Activated B cell treated with CpG ODN at 0.5 μM for 24 hours (primary cell): ENCODE data around the gene SEC14L5. TPM values are rescaled to one million over a fixed set of nuclear protein-coding genes. Genes with fewer than 3 reads are reported as not detected.

Source experiments
- ATAC-seq: fragments of 200-7000 bp; cut with Tn5 transposase; one replicate; pipeline ENCODE4 v1.10.0; 2021; ENCODE audit warnings: low read depth, mild to moderate bottlenecking, moderate library complexity
- CTCF ChIA-PET: fragments of 350-600 bp; sonication (Branson Sonifier 250); formaldehyde crosslinking; loops from one replicate; lab custom pipeline; 2021; ENCODE audit warnings: antibody characterized with exemption; lab: Charles Lee
- POLR2A ChIA-PET: fragments of 350-600 bp; sonication (Branson Sonifier 250); formaldehyde crosslinking; loops from one replicate; lab custom pipeline; 2021; ENCODE audit warnings: antibody characterized with exemption; lab: Charles Lee
- DNase-seq: peaks from one replicate; pipeline ENCODE4 v3.0.0; 2022
- H3K27ac Mint-ChIP-seq: one replicate; pipeline ENCODE4 v1.8.0; 2020; ENCODE audit warnings: mixed read lengths
- H3K27me3 Mint-ChIP-seq: one replicate; pipeline ENCODE4 v1.8.0; 2021; ENCODE audit warnings: mixed read lengths
- H3K36me3 Mint-ChIP-seq: one replicate; pipeline ENCODE4 v1.8.0; 2021; ENCODE audit warnings: low read depth, mixed read lengths
- H3K4me1 Mint-ChIP-seq: one replicate; pipeline ENCODE4 v1.8.0; 2021; ENCODE audit warnings: mixed read lengths
- H3K4me3 Mint-ChIP-seq: one replicate; pipeline ENCODE4 v1.8.0; 2020; ENCODE audit warnings: mild to moderate bottlenecking, mixed read lengths
- H3K9me3 Mint-ChIP-seq: one replicate; pipeline ENCODE4 v1.8.0; 2020; ENCODE audit warnings: mixed read lengths
- CTCF ChIP-seq: fragments of 200-600 bp; IDR thresholded peaks from one replicate; pipeline ENCODE4 v1.8.0; 2022; ENCODE audit warnings: antibody characterized with exemption, mild to moderate bottlenecking
- intact Hi-C: fragments of 100-400 bp; cut with micrococcal nuclease; formaldehyde crosslinking; loops from one replicate; pipeline ENCODE4 v1.15.1; 2024
- total RNA-seq: library from RNA; stranded (reverse); gene quantifications from 2 replicates; pipeline ENCODE4 v1.2.3, GENCODE V29; 2022

Gene SEC14L5
- total RNA-seq, 1 donor from 2014 or later, result not detected

- peaks cover 5% of the 10 kb centered on the region for H3K9me3 Mint-ChIP-seq
- ChIA-PET POLR2A (no interaction called here), CTCF (no interaction called here)
- peaks cover 2% of the 10 kb centered on the region for H3K36me3 Mint-ChIP-seq
- intact Hi-C loops, result no loop called here
- no peak for TF ChIP-seq CTCF
- no peak overlapping the region for H3K4me3 Mint-ChIP-seq
- DNase-seq (no peak), ATAC-seq (no peak)
- no peak overlapping the region for H3K27ac Mint-ChIP-seq
- H3K4me1 Mint-ChIP-seq, result peaks cover 2% of the 10 kb centered on the region
- H3K27me3 Mint-ChIP-seq, result peaks cover 21% of the 10 kb centered on the region
These were observed 26.7 kb upstream of the SEC14L5 start for GRCh38 chr16:4931381-4931780.

- POLR2A ChIA-PET, result no interaction called here
- no peaks in the 10 kb centered on the region for H3K36me3 Mint-ChIP-seq
- CTCF ChIA-PET, result no interaction called here
- no peak for ATAC-seq
- peaks cover 33% of the 10 kb centered on the region for H3K27me3 Mint-ChIP-seq
- H3K9me3 Mint-ChIP-seq, result no peaks in the 10 kb centered on the region
- H3K4me1 Mint-ChIP-seq, result peaks cover 10% of the 10 kb centered on the region
- H3K4me3 Mint-ChIP-seq, result no peak overlapping the region
- no peak overlapping the region for H3K27ac Mint-ChIP-seq
- intact Hi-C loops, result no loop called here
- DNase-seq, result no peak
- TF ChIP-seq CTCF, result no peak
These were observed 24.7 kb upstream of the SEC14L5 start for GRCh38 chr16:4933433-4933832.

- Mint-ChIP-seq H3K27me3 (peaks cover 36% of the 10 kb centered on the region), H3K4me3 (no peak overlapping the region), H3K9me3 (no peaks in the 10 kb centered on the region), H3K4me1 (peaks cover 10% of the 10 kb centered on the region), H3K27ac (no peak overlapping the region), H3K36me3 (no peaks in the 10 kb centered on the region)
- POLR2A ChIA-PET, result no interaction called here
- intact Hi-C loops, result no loop called here
- DNase-seq (no peak), ATAC-seq (no peak)
- CTCF ChIA-PET, result no interaction called here
- no peak for TF ChIP-seq CTCF
These were observed 24.2 kb upstream of the SEC14L5 start for GRCh38 chr16:4933871-4934395.

GRCh38 chr16:4934591-4934990 is 23.5 kb upstream of the SEC14L5 start:
- Mint-ChIP-seq H3K36me3 (no peaks in the 10 kb centered on the region), H3K9me3 (no peaks in the 10 kb centered on the region), H3K27ac (no peak overlapping the region), H3K27me3 (peaks cover 33% of the 10 kb centered on the region), H3K4me3 (no peak overlapping the region), H3K4me1 (peaks cover 10% of the 10 kb centered on the region)
- TF ChIP-seq CTCF, result no peak
- intact Hi-C loops, result no loop called here
- DNase-seq, result no peak
- ChIA-PET POLR2A (no interaction called here), CTCF (no interaction called here)
- no peak for ATAC-seq

DNA sequence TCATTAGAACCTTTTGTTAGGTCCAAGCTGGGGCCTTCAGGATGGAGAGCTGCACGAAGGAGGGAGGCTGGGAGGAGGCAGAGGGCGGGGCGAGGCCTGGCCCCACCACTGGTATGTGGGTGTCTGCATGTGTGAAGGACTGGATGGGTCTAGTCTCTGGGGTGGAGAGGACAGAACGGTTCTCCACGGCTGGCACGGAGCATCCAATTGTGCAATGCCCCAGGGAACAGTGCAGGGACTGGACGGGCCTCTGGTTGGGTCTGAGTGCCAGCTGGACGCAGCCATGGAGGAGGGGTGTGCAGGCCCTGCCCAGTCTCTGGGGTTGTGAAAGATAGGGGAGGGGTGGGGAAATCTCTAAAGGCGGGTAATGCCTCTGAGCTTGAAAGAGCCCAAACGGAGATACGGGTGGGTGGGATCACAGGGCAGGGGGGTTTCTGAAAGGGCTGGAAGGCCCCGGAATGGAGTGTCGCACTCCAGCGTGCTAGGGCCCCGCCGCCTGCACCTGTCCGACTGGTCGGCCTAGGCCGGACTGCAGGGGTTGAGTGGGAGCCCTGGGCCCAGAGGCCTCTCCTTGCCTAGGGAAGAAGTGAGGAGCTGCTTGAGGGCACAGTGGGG is 22.8 kb upstream of the SEC14L5 start:
- POLR2A ChIA-PET, result no interaction called here
- H3K4me3 Mint-ChIP-seq, result no peak overlapping the region

More for the DNA sequence above, 22.8 kb upstream of the SEC14L5 start:
- H3K9me3 Mint-ChIP-seq, result no peaks in the 10 kb centered on the region
- no peak for TF ChIP-seq CTCF
- peaks cover 33% of the 10 kb centered on the region for H3K27me3 Mint-ChIP-seq
- no peaks in the 10 kb centered on the region for H3K36me3 Mint-ChIP-seq
- intact Hi-C loops, result no loop called here
- ATAC-seq (no peak), DNase-seq (no peak)
- H3K4me1 Mint-ChIP-seq, result peaks cover 10% of the 10 kb centered on the region
- H3K27ac Mint-ChIP-seq, result no peak overlapping the region
- CTCF ChIA-PET, result no interaction called here
